Mammary epithelial cell (primary cell): ENCODE results near the gene IQGAP2.

Experiments
- CTCF ChIP-seq, 2 donors: IDR thresholded peaks in 1 of 2; conservative IDR thresholded peaks in 1 of 2; 2 replicates each; pipeline ENCODE4 v1.5.1; 2011 to 2012; ENCODE audit warnings: inconsistent platforms in 2 of 2, low read length in 2 of 2, mild to moderate bottlenecking in 2 of 2, control low read depth in 1 of 2, low read depth in 1 of 2; ENCODE audit not compliant: insufficient read depth in 1 of 2; ENCODE audit errors: extremely low read depth in 1 of 2
- EZH2 ChIP-seq: IDR thresholded peaks from 2 replicates; pipeline ENCODE4 v1.6.1; 2012; ENCODE audit warnings: low read length, inconsistent platforms, borderline replicate concordance

GRCh38 chr5:76514713-76515112, 111.6 kb downstream of the IQGAP2 start:
- TF ChIP-seq CTCF (conservative IDR thresholded peaks at IDR 0.05 in 1 of 2, IDR thresholded peaks at IDR 0.05 in 1 of 2; ENCODE audit: extremely low read depth in 1 of 2, insufficient read depth in 1 of 2, low read depth in 1 of 2, low read length in 2 of 2) (no peak), EZH2 (no peak)
